ENCODE measurements around the gene FAM171A2.
"Not testable (repeated sequence)": the region's sequence is repeated elsewhere in the genome, so short reads cannot be mapped to it uniquely, and the experiment has no call there.

Gene FAM171A2

DNA sequence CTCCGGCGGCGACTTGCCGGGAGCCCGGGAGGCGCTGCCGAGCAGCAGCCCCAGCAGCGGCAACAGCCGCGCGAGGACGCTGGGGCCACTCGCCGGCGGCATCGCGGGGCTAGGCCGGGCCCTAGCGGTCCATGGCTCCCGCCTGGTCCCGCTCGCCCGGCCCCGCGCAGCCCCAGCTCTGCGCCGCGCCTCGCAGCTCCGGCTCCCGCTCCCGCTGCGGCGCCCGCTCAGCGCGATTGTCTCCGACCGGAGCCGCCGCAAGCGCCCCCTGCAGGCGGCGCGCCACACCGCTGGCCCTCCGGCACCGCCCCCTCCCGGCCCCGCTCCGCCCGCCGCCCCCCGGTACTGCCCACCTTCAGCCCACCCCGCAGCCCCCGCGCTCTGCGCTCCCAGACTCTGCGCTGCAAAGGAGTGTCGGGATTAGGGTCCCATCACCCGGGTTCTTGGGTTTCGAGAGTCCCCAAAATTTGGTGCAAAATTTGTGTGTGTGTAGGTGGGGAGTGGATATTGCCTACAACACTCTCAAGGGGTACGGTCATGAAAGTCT, at the start of gene FAM171A2:
Gene FAM171A2, minus strand, starts transcription at position 241 of the 547 bp plus-strand sequence. Its CDS starts 139 bp downstream, at position 102.
- peak; percentile 34 for DNase-seq (ENCODE audit: low read depth, low spot score)

DNA sequence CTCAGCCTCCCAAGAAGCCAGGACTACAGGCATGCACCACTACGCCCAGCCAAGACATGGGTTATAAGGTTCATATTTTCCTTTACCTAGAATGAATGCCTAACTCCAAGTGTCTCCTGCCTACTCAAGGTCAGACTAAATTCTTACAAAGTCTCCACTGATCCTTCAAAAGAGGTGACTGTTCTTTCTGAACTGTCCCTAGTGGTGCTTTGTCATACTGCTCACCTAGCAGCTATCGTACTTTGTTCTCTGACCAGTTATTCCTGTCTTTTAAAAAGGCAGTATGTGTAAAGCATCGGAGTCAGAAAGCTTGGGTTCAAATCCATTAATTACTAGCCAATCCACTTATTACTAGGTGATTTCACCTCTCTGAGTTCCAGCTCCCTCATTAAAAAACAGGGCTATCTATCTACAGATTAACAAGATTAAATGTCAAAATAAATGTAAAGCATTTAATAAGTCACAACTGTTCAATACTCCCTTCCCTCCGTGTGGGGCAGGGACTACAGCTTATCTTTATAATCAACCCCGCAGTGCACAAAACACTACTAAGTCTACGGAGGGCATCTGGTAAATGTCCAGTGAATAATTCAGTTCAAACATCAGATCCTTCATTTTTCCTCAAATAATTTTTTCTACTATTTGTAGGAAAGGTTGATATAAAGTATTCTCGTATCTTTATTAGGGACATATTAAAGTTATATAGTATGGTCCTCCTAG, 45.8 kb upstream of the FAM171A2 start:
- no peak for DNase-seq (ENCODE audit: low read depth, low spot score)

DNA sequence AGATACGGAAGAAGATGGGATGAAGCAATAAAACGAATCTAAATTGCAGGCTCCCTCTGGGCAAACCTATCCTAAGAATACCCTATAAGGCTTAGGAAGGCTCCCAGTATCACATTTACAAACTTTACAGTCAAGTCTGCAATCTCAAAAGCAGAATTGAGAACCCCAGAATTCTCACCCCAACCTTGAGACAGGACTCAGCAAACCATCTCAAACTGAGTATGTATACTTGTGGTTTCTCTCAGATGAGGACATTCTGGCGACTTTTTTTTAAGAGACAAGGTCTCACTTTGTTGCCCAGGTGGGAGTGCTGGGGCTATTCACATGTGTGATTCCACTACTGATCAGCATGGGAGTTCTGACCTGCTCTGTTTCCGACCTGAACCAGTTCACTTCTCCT, 45.1 kb upstream of the FAM171A2 start:
- DNase-seq (ENCODE audit: low read depth, low spot score), result no peak

DNA sequence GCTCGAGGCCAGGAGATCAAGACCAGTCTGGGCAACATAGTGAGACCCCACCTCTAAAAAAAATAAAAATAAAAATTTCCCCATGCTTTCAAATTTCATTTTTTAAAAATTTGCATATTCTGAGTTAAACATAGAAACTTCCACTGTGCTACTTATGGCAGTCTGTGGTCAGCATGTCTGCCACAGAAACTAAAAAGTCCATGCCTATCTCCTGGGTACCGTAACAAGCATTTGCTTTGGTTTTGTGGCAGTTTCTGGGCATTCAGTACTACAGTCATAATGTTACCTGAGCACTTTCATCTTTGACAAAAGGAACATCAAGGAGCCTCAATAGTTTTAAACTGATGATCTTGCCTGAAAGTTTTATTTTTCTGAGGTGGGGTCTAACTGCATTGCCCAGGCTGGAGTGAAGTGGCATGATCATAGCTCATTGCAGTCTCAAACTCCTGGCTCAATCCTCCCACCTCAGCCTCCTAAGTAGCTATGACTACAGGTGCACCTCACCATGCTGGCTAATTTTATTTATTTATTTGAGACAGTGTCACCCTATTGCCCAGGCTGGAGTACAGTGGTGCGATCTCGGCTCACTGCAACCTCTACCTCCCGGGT, 39.0 kb upstream of the FAM171A2 start:
- DNase-seq (ENCODE audit: low read depth, low spot score), result no peak

DNA sequence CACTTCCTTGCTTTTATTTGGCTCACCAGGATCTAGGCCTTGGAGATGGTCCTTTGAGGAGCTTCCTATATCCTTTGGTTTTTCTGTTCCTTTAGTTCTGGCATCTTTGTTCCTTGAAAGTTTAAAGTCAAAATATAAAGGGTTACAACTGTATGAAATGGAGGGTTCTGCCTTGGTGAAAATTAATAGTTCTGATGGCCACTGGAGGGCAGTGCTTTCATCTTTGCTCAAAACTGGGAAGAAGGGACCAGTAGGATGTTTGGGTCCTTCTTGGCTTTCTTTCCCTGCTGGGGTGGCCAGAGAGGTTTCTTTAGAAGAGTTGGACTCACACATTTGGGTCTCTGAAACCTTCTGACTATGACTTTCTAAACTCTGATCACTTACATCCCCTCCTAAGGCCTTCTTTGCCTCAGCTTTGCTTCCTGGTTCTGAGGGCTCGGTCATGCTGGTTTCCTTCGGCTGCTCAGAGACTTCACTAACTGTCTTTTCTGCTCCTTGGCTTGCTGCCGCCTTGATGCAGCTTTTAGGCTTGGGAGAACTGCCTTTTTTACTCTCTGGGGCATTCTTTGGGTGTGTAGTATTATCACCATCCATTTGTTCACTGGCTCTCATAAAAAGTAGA, 36.7 kb upstream of the FAM171A2 start:
- no peak for DNase-seq (ENCODE audit: low read depth, low spot score)

DNA sequence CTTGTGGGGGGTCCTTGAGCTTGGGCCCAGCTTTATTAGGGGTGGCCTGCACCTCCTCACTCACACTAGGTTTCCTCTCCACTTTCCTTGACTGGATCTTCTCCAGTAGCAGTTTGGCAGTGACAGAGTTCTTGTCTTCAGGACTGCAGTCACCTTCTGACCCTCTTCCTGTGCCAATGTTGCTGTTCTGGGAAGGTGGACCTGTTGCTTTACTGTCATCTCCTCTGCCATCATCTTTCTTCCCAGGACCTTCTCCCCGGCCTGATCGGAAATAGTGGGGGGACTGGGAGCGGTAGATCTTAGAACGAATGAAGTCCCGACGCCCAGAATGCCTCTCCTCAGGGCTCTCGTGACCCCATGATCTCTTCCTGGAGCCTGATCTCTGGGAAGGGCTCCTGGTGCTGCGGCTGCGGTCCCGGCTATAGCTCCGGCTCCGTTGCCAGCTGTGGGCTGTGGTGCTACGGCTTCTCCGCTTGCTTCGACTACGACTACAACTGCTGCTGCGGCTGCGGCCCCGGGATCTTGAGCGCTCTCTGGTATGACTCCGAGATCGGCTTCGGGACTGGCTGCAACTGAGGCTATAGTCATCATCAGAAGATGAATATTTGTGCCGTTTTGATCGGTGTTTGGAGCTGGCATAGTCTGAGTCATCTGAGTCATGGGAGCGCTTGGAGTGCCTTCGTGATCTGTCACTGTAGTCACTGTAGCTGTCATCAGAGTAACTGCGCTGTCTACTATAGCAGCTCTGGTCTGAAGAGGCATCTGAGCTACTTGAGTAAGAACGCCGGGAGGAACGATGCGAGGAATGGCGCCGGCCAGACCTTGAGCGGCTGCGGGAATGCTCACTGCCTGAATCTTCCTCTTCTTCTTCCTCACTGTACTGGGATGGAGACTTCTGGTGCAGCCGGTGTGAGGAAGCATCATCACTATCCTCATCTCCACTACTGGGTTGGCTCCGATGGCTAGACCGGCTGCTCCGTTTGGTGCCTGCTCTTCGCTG, 35.3 kb upstream of the FAM171A2 start:
- no peak for DNase-seq (ENCODE audit: low read depth, low spot score)

DNA sequence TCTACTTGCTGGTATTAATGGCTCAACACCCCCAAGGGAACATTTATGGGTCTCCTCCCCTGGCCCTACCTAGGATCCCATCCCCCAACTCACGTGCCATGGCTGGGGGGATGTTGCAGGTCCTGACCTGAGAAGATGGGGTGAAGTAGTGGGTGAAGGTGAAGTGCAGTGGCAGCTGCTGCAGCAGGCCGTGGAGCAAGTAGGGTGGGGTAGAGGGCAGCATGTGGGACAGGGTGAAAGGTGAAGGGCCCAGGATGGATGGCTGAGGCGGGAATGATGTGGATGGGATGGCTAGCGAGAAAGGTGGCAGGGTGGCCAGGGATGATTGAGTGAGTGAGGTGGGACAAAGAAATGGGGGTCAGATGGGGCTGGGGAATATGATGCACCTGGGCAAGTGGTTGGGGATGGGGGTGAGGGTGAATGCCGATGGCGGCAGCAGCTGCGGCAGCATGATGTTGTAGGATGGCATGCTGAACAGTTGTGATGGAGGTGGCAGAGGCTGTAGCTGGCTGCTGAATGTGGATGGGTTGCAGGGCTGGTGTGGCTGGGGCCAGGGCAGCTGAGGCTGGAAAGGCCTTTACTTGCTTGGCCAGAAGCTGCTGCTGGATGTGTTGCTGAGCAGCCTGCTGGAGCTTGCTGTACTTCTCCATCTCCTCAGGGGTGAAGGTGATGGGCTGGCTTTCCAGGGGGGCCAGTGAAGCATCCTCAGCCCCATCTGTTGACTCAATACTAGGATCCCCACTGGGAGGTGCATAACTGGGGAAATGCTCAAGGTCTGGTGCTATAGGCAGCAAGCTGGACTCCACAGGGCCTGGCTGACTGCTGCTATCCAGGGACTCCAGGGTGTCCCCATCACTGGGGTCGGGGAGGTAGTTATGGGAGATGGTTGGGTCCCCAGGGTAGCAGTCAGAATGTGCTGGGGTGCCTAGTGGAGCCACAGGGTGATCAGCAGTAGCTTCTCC, 34.1 kb upstream of the FAM171A2 start:
- no peak for DNase-seq (ENCODE audit: low read depth, low spot score)

DNA sequence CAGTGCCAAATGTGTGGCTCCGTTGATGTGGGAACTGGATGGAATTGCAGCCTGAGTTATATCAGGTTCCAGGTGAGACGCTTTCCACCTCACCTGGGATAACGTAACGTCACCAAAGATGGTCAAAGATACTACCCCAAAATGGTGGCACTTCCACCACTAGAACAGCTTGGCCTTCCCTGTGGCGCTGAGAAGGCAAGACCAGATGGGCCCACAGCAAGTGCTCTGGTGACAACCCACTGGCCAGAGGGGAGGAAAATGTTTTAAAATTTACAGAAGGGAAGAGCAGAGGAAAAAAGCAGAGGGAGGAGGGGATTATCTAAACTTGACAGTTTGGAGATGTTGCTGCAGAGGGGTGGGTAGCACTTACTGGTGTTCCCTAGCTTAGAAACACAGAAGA, 33.3 kb upstream of the FAM171A2 start:
- DNase-seq (ENCODE audit: low read depth, low spot score), result no peak

DNA sequence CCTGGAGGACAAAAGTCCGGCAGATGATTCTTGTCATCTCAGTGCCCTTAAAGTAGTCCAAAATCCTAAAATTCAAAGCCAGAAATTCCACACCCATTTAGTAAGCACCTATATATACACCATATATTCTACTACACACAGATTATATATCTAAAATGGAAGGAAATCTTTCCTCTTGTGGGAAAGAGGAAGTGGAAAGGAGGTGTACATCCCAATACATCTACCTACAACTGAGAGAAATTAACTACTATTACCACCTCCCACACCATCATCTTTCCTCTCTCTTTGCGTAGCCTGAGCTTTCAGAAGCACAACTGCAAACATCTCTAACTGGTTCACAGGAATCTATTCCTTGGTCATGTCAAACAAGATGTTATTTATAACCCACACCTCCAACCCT, 31.2 kb upstream of the FAM171A2 start:
- no peak for DNase-seq (ENCODE audit: low read depth, low spot score)

DNA sequence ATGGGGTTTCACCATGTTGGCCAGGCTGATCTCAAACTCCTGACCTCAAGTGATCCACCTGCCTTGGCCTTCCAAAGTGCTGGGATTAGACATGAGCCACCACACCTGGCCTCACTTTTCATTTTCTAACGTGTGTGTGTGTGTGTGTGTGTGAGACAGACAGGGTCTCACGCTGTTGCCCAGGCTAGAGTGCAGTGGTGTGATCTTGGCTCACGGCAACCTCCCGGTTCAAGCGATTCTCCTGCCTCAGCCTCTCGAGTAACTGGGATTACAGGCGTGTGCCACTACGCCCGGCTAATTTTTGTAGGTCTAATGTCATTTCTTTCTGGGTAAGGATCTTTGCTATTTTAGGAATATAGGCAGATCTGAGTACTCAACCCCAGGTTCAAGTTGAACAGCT, 30.5 kb upstream of the FAM171A2 start:
- DNase-seq (ENCODE audit: low read depth, low spot score), result not testable (repeated sequence)

DNA sequence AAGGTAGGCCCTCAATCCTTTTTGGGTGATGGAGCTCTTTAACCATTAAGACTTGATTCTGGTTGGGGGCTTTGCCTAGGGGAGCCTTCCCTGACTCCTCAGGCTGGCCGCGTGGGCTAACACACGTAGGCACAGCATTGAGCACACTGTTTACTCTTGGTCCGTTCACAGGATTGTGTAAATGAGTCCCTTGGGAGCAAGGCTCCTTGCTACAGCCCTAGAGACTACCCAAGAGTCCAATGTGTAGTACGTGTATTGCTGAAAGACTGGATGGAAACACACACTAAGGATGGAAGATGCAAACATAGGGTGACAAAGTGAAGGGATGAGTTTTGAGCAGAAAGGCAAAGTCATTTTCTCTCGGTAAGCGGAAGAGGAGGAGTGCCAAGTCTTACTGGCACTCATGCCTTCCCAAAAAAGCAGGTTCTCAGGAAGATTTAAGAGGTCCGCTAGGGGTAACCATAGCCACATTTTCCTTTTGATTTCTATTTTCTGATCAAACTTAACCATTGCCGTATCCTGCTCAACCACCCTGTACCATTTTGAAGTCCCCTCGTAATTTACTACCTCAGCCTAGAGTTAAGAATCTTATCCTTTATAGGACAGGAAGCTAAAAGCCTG, 26.7 kb upstream of the FAM171A2 start:
- DNase-seq (ENCODE audit: low read depth, low spot score), result no peak

DNA sequence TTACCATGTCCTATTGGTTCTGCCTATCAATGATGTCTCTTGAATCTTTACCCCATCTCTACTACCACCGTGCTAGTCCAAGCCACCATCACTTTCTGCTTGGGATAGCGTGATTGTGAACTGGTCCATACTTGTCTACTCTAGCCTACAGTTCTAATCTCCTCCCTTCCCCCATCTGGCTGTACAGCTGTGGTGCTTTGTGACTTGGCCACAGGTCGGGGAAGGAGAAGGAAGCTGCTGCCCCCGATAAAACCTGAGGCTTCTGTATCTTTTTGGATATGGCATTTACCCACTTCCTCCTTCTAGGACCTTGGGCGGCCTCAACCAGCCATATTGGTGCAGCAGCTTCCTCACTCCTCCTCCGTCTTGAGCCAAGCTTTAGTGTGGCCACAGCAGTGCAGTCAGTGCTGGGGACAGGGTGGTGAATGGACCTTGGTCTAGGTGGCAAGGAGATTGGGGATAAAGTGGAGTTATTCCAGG, 26.1 kb upstream of the FAM171A2 start:
- no peak for DNase-seq (ENCODE audit: low read depth, low spot score)

DNA sequence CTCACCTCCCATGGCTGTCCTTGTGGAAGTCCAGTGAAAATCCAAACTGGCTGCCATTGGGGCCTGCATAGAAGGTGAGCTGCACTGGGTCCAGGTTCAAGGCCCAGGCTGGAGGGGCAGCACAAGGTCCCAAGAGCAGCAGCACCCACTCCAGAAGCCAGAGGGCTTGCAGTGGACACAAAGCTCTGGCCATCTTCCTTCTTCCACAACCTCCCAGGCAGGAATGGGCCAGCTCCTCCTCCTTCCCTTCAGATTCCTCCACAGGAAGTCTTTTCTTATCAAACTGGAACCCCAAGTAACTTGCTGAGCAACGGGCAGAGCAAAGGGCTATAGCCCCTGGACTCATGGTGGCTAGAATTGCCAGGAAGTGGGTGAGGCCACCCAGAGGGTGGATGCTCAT, 25.6 kb upstream of the FAM171A2 start, which contains the start of gene ITGA2B:
Gene ITGA2B, minus strand, starts transcription at position 369 of the 400 bp plus-strand sequence. Its CDS starts 176 bp downstream, at position 193.
- no peak for DNase-seq (ENCODE audit: low read depth, low spot score)

DNA sequence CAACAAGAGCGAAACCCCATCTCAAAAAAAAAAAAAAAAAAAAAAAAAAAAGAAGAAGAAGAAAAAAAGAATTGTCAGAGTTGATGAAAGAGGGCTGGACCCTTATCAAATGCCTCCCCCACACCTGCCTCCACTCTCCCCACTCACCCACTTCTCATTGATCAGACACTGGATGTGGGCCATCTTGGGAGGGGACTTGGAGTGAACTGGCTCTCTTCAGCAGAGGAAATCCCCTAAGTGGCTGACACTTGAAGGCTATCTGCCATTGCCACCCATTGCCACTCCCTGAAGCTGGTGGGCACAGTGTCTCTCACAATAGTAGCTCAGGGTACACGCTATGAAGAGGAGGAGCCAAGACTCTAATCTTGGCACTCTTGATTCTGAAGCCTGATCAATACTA, 24.2 kb upstream of the FAM171A2 start:
- DNase-seq (ENCODE audit: low read depth, low spot score), result no peak

DNA sequence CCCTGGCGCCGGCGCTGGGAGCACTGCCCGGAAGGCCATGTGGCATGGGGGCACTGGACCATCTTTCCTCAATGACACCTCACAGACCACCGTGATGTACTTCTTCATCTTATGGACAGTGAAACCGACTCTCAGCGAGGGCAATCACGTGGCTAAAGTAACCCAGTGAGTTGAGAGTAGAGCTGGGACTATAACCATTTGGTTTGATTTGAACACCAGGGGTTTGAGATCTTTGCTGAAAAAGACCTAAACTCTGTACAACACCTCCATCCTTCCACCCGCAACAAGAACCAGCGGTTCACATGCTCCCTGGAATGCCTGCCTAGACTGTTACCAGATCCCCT, 22.5 kb upstream of the FAM171A2 start:
- DNase-seq (ENCODE audit: low read depth, low spot score), result no peak

DNA sequence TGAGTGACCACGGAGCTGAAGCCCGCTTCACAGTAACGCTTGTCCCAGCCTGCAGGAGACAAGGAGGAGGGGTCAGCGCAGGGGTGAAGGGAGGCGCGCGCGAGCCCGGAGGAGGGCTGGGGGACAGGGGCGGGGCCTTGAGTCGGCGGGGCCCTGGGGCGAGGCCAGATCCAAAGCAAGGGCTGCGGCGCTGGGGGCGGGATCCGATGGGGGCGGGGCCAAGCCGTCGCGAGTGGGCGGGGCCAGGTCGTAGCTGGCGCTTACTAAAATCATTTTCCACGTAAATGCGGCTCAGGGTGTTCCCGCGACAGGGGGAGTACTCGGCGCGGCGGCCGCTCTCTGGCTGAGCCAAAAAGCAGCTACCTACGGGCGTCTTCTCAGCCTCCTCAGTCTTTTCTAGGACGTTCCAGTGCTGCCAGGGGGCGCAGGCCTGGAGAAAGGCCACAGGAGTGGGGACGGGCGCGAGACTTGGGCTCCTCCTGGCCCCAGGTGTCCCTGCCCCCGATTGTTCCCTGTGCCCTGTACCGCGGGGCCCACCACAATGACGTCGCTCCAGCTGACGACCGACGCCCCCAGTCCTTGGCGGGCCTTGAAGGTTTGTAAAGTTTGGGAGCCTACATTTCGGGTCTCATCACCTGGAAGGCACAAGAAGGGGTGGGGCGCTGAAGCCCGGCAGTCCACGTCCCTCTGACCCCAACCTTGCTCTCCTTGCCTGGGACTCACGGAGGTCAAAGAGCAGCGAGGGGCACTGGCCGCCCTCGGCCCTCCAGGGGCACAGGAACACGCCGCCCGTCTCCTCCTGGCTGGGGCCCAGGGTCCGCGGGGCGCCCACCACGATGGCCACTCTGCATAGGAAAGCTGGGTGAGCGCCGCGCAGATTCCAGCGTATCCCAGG, 21.9 kb upstream of the FAM171A2 start:
- peak; percentile 68 for DNase-seq (ENCODE audit: low read depth, low spot score)

DNA sequence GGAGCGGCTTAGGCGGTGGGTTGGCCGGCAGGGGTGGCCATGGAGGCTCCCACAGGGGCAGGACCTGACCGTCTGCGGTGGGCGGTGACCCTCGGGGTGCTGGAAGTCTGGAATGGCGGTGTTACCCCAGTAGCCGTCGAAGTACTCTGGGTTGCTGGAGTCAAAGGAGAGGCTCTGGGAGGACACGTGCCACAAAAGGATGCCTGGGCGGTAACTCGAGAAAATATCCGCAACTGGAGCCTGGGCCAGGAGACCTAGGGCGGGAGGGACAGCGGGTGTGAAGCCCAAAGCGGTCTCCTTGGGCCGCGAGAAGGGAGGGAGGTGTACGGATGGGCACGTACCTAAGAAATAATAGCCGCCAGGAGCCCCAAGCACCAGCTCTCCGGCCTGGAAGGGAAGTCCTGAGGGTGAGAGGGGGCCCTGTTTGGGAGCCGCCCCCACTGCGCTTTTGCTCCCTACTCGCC, 21.2 kb upstream of the FAM171A2 start:
- DNase-seq (ENCODE audit: low read depth, low spot score), result no peak

DNA sequence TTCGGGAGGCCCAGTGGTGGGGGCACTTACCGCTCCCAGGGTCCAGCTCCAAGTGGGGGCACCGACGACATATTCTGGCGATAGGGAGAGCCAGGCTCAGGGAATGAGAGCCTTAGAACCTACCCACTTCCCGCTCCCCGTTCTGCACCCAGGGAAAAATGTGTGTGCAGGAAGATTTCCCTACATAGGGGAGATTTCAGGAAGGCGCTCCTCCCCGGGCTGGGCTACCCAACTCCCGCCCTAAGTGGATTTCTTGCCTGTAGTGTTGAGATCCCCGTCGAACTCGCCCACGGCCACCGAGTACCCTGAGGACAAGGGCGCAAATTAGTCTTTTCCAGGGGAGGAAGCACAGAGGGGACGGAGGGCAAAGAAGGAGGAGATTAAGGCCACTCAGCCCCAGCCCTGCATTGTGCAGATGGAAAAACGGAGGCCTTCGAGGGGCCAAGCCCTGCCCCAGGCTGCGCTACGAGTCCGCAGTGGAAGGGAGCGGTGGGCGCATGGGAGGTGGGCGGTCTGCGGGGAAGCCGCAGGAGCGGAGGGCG, 20.7 kb upstream of the FAM171A2 start:
- DNase-seq (ENCODE audit: low read depth, low spot score), result no peak

Measured in activated naive CD8-positive, alpha-beta T cell treated with anti-CD3 and anti-CD28 coated beads, Interleukin-2, amount 50 U/mL, for 16 hours (primary cell).